ENCODE data around the gene CKAP2L. TPM values are rescaled to one million over a fixed set of nuclear protein-coding genes. Genes with fewer than 3 reads are reported as not detected.
A peak's percentile ranks its signal among the peaks of the same experiment; 100 is the strongest.

Gene CKAP2L
- total and polyA plus RNA-seq, 10 of the 15 experiments (the other 5 are each of a cell fraction or from before 2014, with no cell fraction given) = 10.5 to 37.4 (median 20.2) TPM

GRCh38 chr2:112782234-112782799, 17.9 kb upstream of the CKAP2L start (continued):
- TF ChIP-seq SREBF2 (IDR thresholded peaks at IDR 0.05; ENCODE audit: low read length) = no peak
- no peak for TF ChIP-seq RAD21 (IDR thresholded peaks at IDR 0.05; ENCODE audit: insufficient read depth, low read depth, low read length)
- TF ChIP-seq NFYB (IDR thresholded peaks at IDR 0.05; ENCODE audit: insufficient read depth, low read depth, low read length) = no peak
- peak; percentile 50; the same call in 1 of the 2 replicates for TF ChIP-seq BCL11A (IDR thresholded peaks at IDR 0.05; ENCODE audit: low read depth, low read length)
- peak; percentile 63; the same call in 1 of the 2 replicates for TF ChIP-seq MTA2 (IDR thresholded peaks at IDR 0.05; ENCODE audit: low read depth)
- TF ChIP-seq, protein P1, sequence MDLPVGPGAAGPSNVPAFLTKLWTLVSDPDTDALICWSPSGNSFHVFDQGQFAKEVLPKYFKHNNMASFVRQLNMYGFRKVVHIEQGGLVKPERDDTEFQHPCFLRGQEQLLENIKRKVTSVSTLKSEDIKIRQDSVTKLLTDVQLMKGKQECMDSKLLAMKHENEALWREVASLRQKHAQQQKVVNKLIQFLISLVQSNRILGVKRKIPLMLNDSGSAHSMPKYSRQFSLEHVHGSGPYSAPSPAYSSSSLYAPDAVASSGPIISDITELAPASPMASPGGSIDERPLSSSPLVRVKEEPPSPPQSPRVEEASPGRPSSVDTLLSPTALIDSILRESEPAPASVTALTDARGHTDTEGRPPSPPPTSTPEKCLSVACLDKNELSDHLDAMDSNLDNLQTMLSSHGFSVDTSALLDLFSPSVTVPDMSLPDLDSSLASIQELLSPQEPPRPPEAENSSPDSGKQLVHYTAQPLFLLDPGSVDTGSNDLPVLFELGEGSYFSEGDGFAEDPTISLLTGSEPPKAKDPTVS (IDR thresholded peaks at IDR 0.05; ENCODE audit: low read depth, low read length) = no peak
- no peak; the same call in 1 of the 2 replicates for TF ChIP-seq SMAD5 (IDR thresholded peaks at IDR 0.05; ENCODE audit: low read depth)
- no peak for TF ChIP-seq SP1 (IDR thresholded peaks at IDR 0.05; ENCODE audit: low read depth, low read length)
- peak; percentile 39 for TF ChIP-seq PBX3 (IDR thresholded peaks at IDR 0.05; ENCODE audit: insufficient replicate concordance, low read depth, low read length)
- no peak for TF ChIP-seq CREB1 (IDR thresholded peaks at IDR 0.05; ENCODE audit: low read depth)
- 0 out of 2 replicates have a peak, but pooled peaks have one; percentile 39 for TF ChIP-seq MTA3 (IDR thresholded peaks at IDR 0.05; ENCODE audit: borderline replicate concordance, low read length)
- TF ChIP-seq, protein P2, sequence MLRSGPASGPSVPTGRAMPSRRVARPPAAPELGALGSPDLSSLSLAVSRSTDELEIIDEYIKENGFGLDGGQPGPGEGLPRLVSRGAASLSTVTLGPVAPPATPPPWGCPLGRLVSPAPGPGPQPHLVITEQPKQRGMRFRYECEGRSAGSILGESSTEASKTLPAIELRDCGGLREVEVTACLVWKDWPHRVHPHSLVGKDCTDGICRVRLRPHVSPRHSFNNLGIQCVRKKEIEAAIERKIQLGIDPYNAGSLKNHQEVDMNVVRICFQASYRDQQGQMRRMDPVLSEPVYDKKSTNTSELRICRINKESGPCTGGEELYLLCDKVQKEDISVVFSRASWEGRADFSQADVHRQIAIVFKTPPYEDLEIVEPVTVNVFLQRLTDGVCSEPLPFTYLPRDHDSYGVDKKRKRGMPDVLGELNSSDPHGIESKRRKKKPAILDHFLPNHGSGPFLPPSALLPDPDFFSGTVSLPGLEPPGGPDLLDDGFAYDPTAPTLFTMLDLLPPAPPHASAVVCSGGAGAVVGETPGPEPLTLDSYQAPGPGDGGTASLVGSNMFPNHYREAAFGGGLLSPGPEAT (IDR thresholded peaks at IDR 0.05; ENCODE audit: low read depth) = peak; percentile 52; the same call in 1 of the 2 replicates
- TF ChIP-seq, protein P3, sequence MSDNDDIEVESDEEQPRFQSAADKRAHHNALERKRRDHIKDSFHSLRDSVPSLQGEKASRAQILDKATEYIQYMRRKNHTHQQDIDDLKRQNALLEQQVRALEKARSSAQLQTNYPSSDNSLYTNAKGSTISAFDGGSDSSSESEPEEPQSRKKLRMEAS (IDR thresholded peaks at IDR 0.05; ENCODE audit: low read depth, low read length) = no peak
- no peak for TF ChIP-seq CHD1 (IDR thresholded peaks at IDR 0.05; ENCODE audit: low read depth, low read length)
- no peak for TF ChIP-seq BACH1 (IDR thresholded peaks at IDR 0.05; ENCODE audit: borderline replicate concordance)
- peak; percentile 13 for TF ChIP-seq BCL3 (IDR thresholded peaks at IDR 0.05; ENCODE audit: borderline replicate concordance, insufficient read depth, low read depth, low read length, poor library complexity, severe bottlenecking)
- TF ChIP-seq BMI1 (IDR thresholded peaks at IDR 0.05; ENCODE audit: borderline replicate concordance) = 0 out of 2 replicates have a peak, but pooled peaks have one; percentile 45
- TF ChIP-seq POU2F2 (IDR thresholded peaks at IDR 0.05; ENCODE audit: borderline replicate concordance, low read depth, low read length) = no peak
- no peak for TF ChIP-seq POLR2A (IDR thresholded peaks at IDR 0.05; ENCODE audit: low read depth, low read length)
- peak; percentile 64 for TF ChIP-seq IKZF1 (conservative IDR thresholded peaks at IDR 0.05)
- peak; percentile 57; the same call in 1 of the 2 replicates for TF ChIP-seq NFIC (IDR thresholded peaks at IDR 0.05; ENCODE audit: low read depth, low read length)
- TF ChIP-seq TCF12 (IDR thresholded peaks at IDR 0.05; ENCODE audit: low read depth, low read length) = 0 out of 2 replicates have a peak, but pooled peaks have one; percentile 42
- TF ChIP-seq GABPA (IDR thresholded peaks at IDR 0.05; ENCODE audit: low read depth) = no peak
- TF ChIP-seq MEF2B (IDR thresholded peaks at IDR 0.05; ENCODE audit: partially characterized antibody, poor library complexity, severe bottlenecking) = peak; percentile 97
- no peak for TF ChIP-seq NFYA (IDR thresholded peaks at IDR 0.05; ENCODE audit: borderline replicate concordance, low read depth, low read length)
